GM13977 (cell line): ENCODE results near the gene DDX42.

Experiments
- DNase-seq: peaks from one replicate; pipeline ENCODE4 v3.0.0; 2012; ENCODE audit warnings: low spot score
- CTCF ChIP-seq: IDR thresholded peaks from 2 replicates; pipeline ENCODE4 v1.5.1; 2012; ENCODE audit warnings: mild to moderate bottlenecking, control low read depth; ENCODE audit not compliant: insufficient read depth; ENCODE audit errors: extremely low read depth, missing control alignments
- in situ Hi-C: fragments of 300-500 bp; cut with MboI; formaldehyde crosslinking; loops from one replicate; pipeline ENCODE4 v1.12.0; 2022; ENCODE audit warnings: low sequenced_read_pairs, low pct_unique_long_range_greater_than_20kb, mixed read lengths, inconsistent platforms; ENCODE audit not compliant: unreplicated experiment

The DDX42 gene

GRCh38 chr17:63752707-63753106 lies 21.3 kb upstream of the DDX42 start:
- no peak for TF ChIP-seq CTCF
- in situ Hi-C loops: no loop called here
- DNase-seq: no peak

- no peak for DNase-seq
- TF ChIP-seq CTCF: no peak
- in situ Hi-C loops: no loop called here
Observed at GRCh38 chr17:63753215-63753614, 20.8 kb upstream of the DDX42 start.

GRCh38 chr17:63754046-63754445 lies 19.9 kb upstream of the DDX42 start:
- no peak for DNase-seq
- in situ Hi-C loops: no loop called here
- TF ChIP-seq CTCF: no peak

- no peak for DNase-seq
- no peak for TF ChIP-seq CTCF
- in situ Hi-C loops: no loop called here
Observed at GRCh38 chr17:63758428-63758827, 15.5 kb upstream of the DDX42 start.

GRCh38 chr17:63760771-63761539 lies 13.0 kb upstream of the DDX42 start:
- DNase-seq: no peak
- no peak for TF ChIP-seq CTCF
- in situ Hi-C loops: no loop called here

GRCh38 chr17:63762161-63763078 lies 11.6 kb upstream of the DDX42 start:
- no peak for DNase-seq
- in situ Hi-C loops: no loop called here
- no peak for TF ChIP-seq CTCF
